Embryonic facial prominence (tissue), 1 donor: ENCODE data around the gene MRPL11.
A peak's percentile ranks its signal among the peaks of the same experiment; 100 is the strongest.

ENCODE experiments used
- DNase-seq: peaks from one replicate; pipeline ENCODE4 v3.0.0-alpha.2; 2016; ENCODE audit errors: extremely low spot score

The MRPL11 gene

DNA sequence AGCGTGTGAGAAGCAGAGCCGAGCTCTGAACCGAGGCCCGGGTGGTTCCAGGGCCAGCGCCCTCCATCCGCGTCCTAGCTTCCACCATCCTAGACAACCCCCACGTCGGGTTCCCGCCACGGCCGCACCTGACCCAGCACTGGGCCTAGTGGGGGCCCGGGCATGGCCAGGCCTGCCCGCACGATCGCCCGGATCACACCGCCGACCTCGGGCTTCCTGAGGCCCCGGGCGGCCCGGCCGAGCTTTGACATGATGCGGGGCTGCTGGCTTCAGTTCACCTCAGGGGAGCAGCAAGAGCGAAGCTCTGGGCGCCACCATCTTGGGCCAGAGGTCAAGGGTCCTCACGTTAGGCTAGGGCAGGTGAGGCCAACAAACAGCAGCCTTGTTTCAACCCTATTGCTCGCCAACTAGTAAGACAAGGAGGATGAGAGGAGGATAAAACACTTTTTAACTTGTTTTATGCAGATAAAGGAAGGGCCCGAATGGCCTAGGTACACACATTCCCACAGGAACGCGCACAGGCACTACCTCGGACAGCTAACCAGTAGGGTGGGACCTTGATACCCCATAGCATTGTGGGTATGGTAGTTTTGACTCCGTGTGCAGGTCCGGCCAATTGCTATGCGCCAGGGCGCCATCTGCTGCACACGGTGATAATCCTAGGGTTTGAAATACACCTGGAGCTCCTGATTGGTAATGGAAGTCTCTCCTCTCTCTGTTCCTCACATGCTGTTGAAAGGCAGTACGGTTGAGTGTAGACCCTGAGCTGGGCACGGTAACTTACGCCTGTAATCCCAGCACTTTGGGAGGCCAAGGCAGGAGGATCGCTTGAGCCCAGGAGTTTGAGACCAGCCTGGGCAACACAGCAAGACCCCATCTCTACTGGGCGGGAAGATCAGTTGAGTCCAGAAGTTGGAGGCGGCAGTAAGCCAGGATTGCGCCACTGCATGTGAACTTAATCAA is at the start of gene MRPL11:
MRPL11 (minus strand) TSS at position 345 of the 963 bp plus-strand sequence; CDS start at position 251, 94 bp downstream.
- peak; percentile 89 for DNase-seq

DNA sequence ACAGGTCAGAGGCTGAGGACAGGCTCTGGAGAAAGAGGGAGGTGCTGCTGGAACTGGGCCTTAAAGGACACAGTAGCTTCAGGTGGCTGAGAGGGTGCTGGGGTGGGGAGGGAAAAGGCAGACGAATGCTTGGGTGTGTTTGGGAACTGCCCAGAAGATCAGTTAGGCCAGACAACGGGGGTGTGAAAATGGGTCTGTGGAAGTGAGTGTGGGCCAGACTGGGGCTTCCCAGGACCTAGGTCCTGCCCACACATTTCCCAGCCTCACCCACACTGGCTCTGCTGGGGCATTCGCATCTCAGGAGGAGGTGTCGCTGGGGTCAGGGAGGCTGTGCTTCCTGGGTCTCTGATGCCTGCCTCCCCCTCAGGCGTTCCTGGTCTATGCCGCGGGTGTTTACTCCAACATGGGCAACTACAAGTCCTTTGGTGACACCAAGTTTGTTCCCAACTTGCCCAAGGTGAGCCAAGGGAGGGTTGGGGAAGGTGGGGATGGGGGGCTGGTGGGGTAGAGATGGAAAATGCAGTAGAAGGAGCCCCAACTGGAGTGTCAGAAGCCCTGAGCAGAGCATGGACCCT is 46.2 kb upstream of the MRPL11 start:
- DNase-seq, result no peak

DNA sequence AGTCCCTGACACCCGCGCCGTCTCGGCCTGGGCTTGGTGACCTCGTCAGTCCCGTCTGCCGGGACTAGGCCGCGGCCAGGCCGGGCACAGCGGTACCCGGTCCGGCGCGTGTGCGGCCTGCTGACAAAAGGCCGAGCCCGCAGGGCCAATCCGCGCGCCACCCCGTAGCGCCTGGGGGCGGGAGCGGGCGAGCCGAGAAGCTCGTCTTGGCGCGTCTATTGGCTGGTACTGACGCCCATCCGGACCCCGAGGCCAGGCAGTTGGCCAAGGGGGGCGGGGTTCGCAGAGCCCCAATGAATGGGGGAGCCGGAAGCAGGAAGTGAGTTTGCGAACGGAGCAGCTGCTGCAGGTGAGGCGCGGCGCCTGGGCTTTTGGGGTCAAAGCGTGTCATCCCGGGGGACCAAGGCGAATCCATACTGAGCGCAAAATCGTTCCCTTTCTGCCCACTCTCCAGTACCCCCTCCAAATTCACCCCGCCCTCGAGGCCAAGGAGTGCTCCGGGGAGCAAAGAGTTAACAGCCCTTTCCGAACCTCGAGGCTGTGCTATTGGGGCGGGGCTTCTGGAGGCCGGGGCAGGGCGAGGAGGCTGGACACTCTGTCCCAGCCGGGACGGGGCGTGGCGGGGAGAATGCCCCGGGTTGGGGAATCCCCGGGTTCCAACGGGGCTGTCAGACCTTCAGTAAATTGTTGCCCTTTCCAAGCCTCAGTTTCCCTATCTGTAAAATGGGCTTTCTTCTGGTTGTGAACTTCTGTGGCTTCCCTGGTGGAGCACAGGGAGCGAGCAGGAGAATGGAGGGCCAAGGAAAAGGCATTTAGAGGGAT is 41.7 kb upstream of the MRPL11 start, which contains the start of gene DPP3:
DPP3 (plus strand) TSS at position 318 of the 822 bp plus-strand sequence. CDS start 1,767 bp downstream, outside the sequence.
- peak; percentile 87 for DNase-seq

DNA sequence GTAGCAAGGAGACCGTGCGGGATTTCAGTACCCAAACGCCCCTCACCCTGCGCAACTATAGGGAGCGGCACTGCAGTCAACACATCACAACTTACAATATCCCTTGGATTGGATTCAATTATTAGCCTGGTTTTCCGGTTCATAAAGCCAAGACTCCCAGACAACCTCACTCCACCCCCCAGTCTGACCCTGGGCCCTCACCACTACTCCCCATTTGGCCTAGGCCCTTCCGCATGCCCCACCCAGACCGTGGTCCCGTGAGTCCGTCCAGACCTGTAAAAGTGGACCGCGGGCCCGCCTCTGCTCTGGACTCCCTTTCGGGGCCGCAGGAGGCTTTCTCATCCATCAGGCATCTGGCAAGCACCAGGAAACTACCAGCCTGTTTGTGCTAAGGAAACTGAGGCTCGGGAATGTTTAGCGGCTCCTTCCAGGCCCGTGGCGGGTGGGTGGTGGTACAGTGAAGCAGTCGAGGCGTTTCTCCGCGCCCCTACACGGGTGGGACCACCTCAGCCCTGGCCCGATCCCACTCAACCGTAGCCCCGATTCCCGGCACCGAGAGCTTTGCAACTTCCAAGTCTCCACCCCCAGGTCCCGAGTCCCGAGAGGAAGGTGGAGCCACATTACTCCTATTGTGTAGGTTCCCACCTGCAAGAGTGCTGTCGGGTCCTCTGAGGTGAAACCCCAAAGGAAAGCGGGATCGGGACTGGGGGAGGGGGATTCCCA is 40.9 kb upstream of the MRPL11 start:
- DNase-seq, result no peak

DNA sequence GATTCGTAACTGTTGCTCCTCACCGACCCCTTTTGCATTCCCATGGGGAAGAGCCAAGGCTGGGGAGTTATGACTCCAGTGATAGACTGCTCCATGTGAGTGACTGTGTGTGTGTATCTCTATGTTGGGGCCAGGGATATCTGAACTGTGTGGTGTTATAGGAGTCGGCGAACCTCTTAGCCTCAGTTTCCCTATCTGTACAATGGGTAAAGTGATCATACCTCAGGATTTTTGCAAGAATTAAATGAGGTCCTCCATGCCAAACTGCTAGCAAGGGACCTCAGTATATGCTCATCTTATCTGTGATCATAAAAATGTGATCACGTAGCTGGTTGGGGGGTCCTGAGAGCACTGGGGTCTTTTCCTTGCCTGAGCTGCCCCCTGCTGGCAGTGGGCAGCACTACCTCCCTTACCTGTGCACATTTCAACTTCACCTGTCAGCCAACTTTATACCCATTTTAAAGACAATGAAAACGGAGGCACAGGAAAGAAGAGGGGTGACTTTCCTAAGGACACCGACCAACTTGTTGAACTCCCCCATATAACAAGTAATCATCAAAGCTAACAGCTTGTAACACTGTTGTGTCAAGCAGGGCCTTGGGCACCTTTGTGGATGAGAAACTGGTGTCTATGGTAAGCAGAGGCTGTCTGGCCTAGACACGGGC is 40.2 kb upstream of the MRPL11 start:
- no peak for DNase-seq

DNA sequence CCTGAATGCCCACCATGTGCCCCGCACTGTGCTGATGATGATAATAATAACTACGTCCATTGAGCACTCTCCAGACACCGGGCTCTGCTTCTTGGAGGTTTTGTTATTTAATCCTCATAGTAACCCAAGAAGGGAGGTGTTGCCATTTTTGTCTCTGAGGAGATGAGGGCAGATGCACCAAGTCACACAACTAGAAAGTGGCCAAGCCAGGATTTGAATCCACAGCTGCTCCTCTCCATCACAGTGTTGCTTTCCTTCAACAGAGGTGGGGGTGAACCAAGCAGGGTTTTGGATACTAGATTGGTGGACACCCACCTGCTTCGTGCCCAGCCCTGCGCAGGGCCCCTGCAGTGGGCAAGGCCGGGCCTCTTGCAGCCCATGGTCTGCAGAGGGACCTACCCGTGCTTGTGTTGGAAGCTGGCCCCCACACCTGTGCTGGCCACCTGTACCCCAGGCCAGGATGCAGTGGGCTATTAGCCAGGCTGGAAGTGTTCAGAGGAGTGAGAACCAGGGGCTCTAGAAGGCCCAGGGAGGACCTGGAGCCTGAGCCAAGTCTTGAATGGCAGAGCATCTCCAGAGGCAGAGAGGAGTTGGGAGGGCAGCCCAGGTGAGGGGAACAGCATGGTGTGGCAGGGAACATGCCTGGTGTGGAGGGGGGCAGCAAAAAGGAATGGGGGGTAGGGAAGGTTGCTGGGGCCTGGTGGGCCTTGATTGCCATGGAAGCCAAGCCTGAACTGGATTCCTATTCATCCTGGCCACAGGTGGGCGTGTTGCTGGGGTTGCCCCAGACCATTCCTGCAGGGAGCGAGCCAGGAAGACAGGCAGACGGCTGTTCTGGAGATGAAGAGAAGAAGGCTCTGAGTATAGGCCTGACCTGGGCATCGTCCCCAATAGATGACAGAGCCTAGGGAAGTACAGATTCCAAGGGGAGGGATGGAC is 38.9 kb upstream of the MRPL11 start:
- no peak for DNase-seq

DNA sequence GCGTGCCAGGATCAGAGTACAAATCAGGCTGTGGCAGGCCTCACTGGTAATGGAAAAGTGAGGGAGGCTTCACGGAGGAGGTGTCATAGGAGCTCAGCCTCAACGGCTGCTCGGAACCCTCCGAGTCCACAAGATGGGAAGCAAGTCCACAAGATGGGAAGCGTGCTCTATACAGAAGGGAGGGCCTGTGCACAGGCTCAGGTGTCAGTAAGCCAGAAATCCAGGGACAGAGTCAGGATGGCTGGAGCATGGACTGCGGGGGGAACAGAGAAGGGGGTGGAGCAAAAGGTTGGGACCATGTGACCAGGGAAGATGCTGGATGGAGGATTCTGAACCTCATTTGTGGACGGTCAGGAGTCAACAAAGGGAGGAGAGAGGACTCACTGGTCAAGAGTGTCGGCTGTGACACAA is 38.2 kb upstream of the MRPL11 start:
- no peak for DNase-seq

DNA sequence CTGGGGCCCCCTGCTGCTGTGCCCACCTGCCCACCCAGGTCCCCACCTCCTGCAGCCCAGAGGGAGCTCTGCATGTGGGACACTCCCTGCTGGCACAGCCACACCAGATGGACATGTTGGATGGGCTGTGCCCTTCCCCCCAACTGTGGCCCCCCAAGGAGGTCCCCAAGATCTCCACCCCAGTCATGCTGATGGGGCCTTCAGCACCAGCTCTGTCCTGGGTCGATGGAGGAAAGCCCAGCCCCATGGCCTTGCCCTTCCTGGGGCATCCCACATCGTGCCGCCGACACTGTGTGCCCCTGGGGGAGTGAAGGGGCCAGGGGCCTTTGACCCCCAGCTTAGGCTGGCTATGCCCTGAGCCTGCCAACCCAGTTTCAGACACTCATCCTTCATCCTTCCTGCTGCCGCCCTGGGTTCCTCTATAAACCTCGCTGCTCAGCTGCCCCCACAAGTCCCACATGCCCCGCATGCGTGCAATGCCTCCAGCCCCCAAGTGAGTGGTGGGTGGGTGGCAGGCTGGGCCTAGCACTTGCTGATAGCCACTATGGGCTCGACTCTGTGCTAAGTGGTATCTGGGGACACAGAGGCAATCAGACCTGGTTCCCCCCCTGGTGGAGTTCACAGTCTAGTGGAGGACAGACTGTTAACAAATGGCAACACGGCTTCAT is 37.7 kb upstream of the MRPL11 start:
- DNase-seq, result no peak

DNA sequence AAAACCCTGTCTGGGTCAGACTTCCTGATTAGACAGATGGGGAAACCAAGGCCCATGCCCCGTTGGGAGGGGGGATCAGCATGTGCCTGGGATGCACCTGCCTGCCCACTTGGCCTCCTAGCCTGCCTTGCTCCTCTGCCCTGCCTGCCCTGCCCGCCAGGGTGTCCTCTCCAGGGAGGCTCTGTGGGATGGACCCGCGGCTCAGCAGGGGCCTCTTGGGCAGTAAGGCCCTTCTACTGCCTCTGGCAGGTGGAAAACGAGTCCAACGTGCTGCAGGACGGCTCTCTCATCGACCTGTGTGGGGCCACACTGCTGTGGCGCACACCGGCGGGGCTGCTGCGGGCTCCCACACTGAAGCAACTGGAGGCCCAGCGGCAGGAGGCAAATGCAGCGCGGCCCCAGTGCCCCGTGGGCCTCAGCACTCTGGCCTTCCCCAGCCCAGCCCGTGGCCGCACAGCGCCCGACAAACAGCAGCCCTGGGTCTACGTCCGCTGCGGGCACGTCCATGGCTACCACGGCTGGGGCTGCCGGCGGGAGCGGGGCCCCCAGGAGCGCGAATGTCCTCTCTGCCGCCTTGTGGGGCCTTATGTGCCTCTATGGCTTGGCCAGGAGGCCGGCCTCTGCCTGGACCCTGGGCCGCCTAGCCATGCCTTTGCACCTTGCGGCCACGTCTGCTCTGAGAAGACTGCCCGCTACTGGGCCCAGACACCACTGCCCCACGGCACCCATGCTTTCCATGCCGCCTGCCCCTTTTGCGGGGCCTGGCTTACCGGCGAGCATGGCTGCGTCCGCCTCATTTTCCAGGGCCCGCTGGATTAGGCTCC is 36.9 kb upstream of the MRPL11 start:
- DNase-seq, result no peak

DNA sequence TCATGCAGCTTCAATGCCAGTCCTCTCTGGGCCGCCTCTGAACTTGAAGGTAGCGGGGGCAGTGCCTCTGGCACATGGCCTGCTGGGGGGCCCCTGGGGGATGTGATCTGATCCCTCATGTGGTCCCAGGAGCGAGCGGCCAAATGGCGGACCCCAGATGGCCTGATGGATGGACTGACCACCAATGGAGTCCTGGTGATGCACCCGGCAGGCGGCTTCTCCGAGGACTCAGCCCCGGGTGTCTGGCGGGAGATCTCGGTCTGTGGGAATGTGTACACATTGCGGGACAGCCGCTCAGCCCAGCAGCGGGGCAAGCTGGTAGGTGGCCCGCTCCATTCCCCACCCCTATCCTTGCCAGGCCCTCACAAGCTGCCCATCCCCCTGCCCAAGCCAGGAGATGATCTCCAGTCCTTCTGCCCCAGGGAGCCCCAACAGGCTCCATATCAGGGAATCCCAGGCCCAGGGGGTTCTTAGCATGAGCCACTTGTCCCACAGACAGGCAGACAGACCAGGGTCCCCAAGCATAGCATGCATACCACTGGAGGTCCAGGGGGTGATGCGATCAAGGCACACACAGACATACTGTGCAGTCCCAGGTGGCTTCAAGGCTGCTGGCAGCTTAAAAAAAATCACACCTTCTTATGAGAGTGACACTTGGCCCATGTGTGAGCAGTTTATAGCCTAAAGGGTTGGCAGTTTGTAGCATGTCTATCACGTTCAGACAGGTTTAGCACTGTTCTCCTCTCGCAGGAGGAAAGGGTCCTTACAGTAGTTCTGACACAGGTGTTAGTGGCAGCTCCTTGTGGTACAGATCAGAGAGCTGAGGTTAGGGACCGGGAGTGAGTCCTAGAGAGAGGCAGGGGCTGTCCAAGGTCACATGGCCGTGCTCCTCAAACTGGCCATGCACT is 35.2 kb upstream of the MRPL11 start:
- no peak for DNase-seq

DNA sequence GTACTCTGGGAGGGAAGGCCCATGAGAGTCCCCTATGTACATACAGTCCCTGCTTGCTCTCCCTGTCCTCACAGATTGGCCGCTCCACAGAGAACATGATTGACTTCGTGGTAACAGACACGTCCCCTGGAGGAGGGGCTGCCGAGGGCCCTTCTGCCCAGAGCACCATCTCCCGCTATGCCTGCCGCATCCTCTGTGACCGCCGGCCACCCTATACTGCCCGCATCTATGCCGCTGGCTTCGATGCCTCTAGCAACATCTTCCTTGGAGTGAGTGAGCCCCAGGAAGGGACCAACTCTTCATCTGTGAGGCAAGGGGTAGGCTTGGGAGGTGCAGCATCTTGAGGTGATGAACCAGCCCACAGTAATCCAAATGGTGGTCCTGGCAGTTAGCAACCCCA is 34.5 kb upstream of the MRPL11 start:
- DNase-seq, result no peak

DNA sequence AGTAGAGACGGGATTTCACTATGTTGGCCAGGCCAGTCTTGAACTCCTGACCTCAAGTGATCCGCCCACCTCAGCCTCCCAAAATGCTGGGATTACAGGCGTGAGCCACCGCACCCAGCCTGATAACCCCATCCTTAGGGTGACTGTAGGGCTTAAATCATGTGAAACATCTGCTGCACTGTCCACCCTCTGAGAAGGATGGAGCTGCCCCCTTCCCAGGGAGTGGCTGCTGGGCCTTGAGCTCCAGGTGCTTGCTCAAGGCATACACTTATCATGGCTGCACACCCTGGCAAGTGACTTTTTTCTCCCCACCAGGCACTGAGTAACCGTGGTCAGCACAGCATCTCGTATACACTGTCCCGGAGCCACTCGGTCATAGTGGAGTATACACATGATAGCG is 33.4 kb upstream of the MRPL11 start:
- DNase-seq, result no peak

DNA sequence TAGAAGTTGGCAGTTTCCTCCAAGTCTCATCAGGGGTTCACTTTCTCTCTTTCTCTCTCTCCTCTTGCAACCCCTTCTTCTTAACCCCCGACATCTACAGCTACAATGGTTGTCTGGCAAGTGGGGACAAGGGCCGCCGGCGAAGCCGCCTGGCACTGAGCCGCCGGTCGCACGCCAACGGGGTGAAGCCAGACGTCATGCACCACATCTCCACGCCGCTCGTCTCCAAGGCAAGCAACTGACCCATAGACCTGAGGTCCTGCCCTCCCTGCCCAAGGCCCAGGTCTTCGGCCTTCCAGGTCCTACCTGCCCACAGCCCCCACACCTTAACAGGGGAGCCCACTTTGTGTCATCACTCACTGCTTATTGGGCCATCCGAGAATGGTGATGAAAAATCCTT is 32.5 kb upstream of the MRPL11 start:
- no peak for DNase-seq

DNA sequence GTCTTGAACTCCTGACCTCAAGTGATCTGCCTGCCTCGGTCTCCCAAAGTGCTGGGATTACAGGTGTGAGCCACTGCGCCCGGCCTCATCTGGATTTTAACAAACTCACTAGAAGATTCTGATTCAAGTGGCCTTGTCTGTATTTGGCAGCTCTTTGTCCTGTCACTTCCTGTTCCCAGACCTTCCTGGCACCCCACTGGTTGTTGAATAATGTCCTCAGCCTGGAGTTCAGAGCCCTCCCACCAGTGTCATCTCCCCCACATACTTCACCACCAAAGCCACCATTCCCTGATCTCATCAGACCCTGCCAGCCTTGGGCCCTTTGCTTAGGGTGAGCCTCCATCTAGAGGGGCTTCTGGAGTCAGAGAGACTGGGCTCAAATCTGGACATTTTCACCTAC is 31.4 kb upstream of the MRPL11 start:
- DNase-seq, result no peak

DNA sequence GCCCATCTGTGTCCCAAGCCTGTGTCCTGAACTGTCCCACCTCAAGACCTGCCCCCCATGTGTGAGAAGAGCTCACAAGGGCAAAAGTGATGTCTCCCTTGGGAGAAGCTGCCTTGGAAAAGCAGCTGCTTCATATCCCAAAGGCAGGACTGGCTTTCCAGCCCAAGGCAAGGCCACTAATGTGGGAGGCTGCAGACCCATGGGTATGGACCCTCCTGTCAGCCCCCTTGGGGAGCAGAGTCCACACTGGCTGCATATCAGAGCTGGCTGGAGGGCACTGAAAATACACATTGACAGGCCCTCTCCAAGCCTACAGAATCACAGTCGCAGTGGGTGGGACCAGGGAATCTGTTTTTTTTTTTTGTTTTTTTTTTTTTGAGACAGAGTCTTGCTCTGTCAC is 30.8 kb upstream of the MRPL11 start:
- DNase-seq, result no peak

DNA sequence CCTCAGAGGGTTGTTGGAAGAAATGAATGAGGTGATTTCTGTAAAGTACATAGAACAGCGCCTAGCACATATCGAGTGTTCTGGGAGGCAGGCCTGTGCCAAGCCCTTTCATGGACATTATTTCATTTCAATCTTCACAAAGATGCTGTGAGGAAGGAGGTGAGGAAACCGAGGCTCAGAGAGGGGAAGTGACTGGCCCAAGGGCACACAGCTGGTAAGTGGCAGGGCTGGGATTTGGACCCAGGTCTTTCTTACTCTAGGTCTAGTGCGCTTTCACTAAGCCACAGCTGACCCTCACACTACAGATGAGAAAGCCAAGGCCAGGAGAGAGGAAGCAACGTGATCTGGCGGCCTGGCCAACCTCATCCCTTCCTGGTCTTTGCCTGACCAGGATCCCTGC is 30.0 kb upstream of the MRPL11 start:
- no peak for DNase-seq

DNA sequence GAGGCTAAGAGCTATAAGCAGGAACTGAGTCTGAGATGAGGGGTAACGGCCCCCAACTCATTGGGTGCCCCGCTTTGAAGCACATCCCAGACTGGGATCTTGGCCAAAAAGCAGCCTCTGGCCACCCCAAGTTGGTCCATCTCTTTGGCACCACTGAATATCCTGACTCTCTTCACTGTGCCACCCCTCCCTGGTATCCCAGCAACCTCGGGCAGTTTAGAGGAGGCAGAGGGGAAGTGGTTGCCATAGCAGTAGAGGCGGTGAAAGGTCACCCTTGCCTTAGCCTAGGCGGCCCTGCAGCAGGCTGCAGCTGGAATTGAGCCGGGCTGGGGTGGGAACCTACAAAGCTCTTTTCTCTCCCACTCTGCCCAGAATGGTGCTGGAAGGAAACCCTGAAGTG is 29.1 kb upstream of the MRPL11 start:
- DNase-seq, result no peak
